ENCODE data around the gene STX10. TPM values are rescaled to one million over a fixed set of nuclear protein-coding genes. Genes with fewer than 3 reads are reported as not detected.

STX10 gene
- total RNA-seq (10 to 100 TPM; 18.5 to 20.4 (median 19.3) TPM), polyA plus RNA-seq (10 to 100 TPM; 34.5 to 63.3 (median 43.6) TPM)
- long read RNA-seq, donor 1, transcript STX10-204 (8 exons, 1,136 nt) = major isoform, 26 of 29 reads
- long read RNA-seq, donor 1, partial matches to known transcripts = 1 of 29 reads
- long read RNA-seq, donor 1, other reads (novel, unspliced or antisense) = 2 of 29 reads
- long read RNA-seq, donor 2, transcript STX10-204 (8 exons, 1,136 nt) = major isoform, 26 of 40 reads
- long read RNA-seq, donor 2, partial matches to known transcripts = 11 of 40 reads
- long read RNA-seq, donor 2, other reads (novel, unspliced or antisense) = 2 of 40 reads

GRCh38 chr19:13150187-13150930 is at the start of gene STX10, which contains the start of gene IER2:
TSS of gene STX10 (minus strand) at chr19:13150375. CDS start at chr19:13150173, 202 bp downstream.
TSS of gene IER2 (plus strand) at chr19:13150411. CDS start at chr19:13153187, 2,776 bp downstream.
- peak; percentile 96 to 98 for DNase-seq
- TF ChIP-seq CTCF (IDR thresholded peaks at IDR 0.05) = peak; percentile 54
- WGBS, 3 donors = 0 to 1% (median 0%) methylated on average over 32 to 51 of the region's 51 CpGs
- ATAC-seq = peak; percentile 74 to 80 (median 75)
- Histone ChIP-seq H3K27ac (peak within 1 kb of the TSS; percentile 96), H3K4me1 (peaks cover 22% of the 10 kb centered on the region), H3K9me3 (no peaks in the 10 kb centered on the region), H3K4me3 (peak within 1 kb of the TSS; percentile 93), H3K27me3 (ENCODE audit: insufficient read depth in 3 of 3, low read length in 2 of 3) (no peaks in the 10 kb centered on the region), H3K36me3 (ENCODE audit: insufficient read depth in 1 of 2, low read depth in 1 of 2) (peaks cover 0 to 13% of the 10 kb centered on the region in 2 donors)
- intact Hi-C loops (cut with DNase I) = loop anchor here (1.0 to 5.0 kb wide), 3 partner anchors 32 to 1412 kb away; partner anchors contain the start of gene NACC1 (in 1 of the 2)

GRCh38 chr19:13198634-13199033 is 48.5 kb upstream of the STX10 start:
- no peak for TF ChIP-seq CTCF (IDR thresholded peaks at IDR 0.05)
- DNase-seq (no peak), ATAC-seq (no peak)
- H3K9me3 ChIP-seq = no peaks in the 10 kb centered on the region
- WGBS, 3 donors = 70 to 80% (median 78%) methylated on average over 18 of the region's 18 CpGs
- H3K27me3 ChIP-seq (ENCODE audit: insufficient read depth in 3 of 3, low read length in 2 of 3) = no peaks in the 10 kb centered on the region
- intact Hi-C loops (cut with DNase I) = no loop called here
- H3K4me3 ChIP-seq = no peak overlapping the region
- no peak overlapping the region for H3K27ac ChIP-seq
- no peaks in the 10 kb centered on the region for H3K36me3 ChIP-seq (ENCODE audit: insufficient read depth in 1 of 2, low read depth in 1 of 2)
- H3K4me1 ChIP-seq = no peaks in the 10 kb centered on the region

- Histone ChIP-seq H3K36me3 (ENCODE audit: insufficient read depth in 1 of 2, low read depth in 1 of 2) (no peaks in the 10 kb centered on the region), H3K4me1 (no peaks in the 10 kb centered on the region), H3K4me3 (no peak overlapping the region), H3K9me3 (no peaks in the 10 kb centered on the region), H3K27ac (no peak overlapping the region), H3K27me3 (ENCODE audit: insufficient read depth in 3 of 3, low read length in 2 of 3) (no peaks in the 10 kb centered on the region)
- ATAC-seq (no peak), DNase-seq (no peak)
- WGBS, 3 donors = 68 to 70% (median 68%) methylated on average over 11 of the region's 11 CpGs
- intact Hi-C loops (cut with DNase I) = loop anchor here in 1 of 2 donors (2.0 kb wide), 1 partner anchor 67 kb away; no protein-coding TSS in a partner anchor
- TF ChIP-seq CTCF (IDR thresholded peaks at IDR 0.05) = no peak
Measured at GRCh38 chr19:13195678-13196077, 45.5 kb upstream of the STX10 start.

- Histone ChIP-seq H3K4me1 (no peaks in the 10 kb centered on the region), H3K27ac (no peak overlapping the region), H3K27me3 (ENCODE audit: insufficient read depth in 3 of 3, low read length in 2 of 3) (no peaks in the 10 kb centered on the region), H3K4me3 (no peak overlapping the region), H3K9me3 (no peaks in the 10 kb centered on the region), H3K36me3 (ENCODE audit: insufficient read depth in 1 of 2, low read depth in 1 of 2) (no peaks in the 10 kb centered on the region)
- WGBS, 3 donors = 75 to 82% (median 76%) methylated on average over 19 of the region's 19 CpGs
- intact Hi-C loops (cut with DNase I) = no loop called here
- TF ChIP-seq CTCF (IDR thresholded peaks at IDR 0.05) = no peak
- DNase-seq (no peak), ATAC-seq (no peak)
Measured at GRCh38 chr19:13190781-13191540, 40.8 kb upstream of the STX10 start.
